ENCODE data around the gene PLA2G2F.

The PLA2G2F gene

DNA sequence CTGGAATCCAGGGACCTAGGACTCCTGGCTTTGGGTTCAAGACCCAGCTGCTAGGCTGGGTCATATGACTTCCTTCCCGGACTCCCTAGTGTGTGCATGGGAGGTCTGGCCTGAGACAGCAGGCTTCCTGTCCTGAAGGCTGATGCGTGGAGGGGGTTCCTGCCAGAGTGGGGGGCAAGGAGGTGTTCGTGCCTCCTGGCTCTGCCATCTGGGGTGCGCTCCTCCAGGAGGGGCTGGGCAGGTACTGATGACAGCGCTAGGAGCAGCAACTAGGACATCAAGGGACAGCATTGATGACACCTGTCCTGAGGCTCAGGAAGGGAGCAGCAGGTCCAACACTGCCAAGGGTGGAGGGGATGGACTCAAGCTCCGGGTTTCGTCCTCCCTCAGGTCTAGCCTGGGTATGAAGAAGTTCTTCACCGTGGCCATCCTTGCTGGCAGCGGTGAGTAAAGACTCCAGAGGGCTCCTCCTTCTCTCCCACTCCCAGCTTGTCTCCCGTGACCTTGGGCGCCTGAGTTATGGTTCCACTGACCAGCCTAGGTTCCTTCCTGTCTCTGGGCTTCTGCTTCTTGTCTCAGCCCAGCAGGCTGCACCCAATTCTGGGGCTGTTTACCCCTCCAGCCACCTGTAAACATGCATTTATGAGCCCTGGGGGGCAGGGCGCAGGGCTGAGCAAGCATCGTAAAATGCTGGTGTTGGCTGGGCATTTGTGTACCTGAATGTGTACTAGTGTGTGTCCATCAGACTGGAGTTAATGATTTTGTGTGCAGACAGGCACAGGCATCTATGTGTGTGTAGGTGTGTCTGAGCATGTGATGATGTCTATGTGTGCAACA, 871 bp downstream of the PLA2G2F start:
- Histone ChIP-seq H3K9me3 (no peaks in the 10 kb centered on the region), H3K36me3 (no peaks in the 10 kb centered on the region), H3K4me1 (ENCODE audit: control insufficient read depth in 1 of 2, insufficient read depth in 1 of 2, low read depth in 1 of 2, low read length in 1 of 2) (no peaks in the 10 kb centered on the region), H3K4me3 (ENCODE audit: low read depth in 1 of 2, low read length in 1 of 2) (no peak overlapping the region), H3K27me3 (no peaks in the 10 kb centered on the region), H3K27ac (no peak overlapping the region)
- TF ChIP-seq, protein P1, sequence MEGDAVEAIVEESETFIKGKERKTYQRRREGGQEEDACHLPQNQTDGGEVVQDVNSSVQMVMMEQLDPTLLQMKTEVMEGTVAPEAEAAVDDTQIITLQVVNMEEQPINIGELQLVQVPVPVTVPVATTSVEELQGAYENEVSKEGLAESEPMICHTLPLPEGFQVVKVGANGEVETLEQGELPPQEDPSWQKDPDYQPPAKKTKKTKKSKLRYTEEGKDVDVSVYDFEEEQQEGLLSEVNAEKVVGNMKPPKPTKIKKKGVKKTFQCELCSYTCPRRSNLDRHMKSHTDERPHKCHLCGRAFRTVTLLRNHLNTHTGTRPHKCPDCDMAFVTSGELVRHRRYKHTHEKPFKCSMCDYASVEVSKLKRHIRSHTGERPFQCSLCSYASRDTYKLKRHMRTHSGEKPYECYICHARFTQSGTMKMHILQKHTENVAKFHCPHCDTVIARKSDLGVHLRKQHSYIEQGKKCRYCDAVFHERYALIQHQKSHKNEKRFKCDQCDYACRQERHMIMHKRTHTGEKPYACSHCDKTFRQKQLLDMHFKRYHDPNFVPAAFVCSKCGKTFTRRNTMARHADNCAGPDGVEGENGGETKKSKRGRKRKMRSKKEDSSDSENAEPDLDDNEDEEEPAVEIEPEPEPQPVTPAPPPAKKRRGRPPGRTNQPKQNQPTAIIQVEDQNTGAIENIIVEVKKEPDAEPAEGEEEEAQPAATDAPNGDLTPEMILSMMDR (IDR thresholded peaks at IDR 0.05): no peak

DNA sequence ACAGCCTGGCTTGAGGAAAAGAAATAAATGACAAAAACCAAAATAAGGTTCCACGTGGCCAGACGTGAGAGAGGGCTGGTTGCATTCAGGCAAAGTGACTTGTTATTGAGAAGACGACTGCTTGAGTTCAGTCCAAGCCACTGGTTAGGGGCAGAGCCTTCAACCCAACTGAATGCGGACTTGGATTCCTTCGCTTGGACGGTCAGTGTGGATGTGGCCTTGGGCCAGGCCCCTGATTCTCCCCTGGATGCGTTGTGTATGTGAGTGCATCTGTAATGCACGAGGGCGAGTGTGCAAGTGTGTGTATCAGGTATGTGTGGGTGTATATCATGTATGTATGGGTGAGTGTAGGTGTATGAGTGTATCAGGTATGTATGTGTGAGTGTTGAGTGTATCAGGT, 1.9 kb downstream of the PLA2G2F start:
- no peaks in the 10 kb centered on the region for H3K36me3 ChIP-seq
- no peaks in the 10 kb centered on the region for H3K4me1 ChIP-seq (ENCODE audit: control insufficient read depth in 1 of 2, insufficient read depth in 1 of 2, low read depth in 1 of 2, low read length in 1 of 2)
- no peaks in the 10 kb centered on the region for H3K9me3 ChIP-seq
- TF ChIP-seq, protein P1 (IDR thresholded peaks at IDR 0.05): no peak
- H3K27ac ChIP-seq: no peak overlapping the region
- no peaks in the 10 kb centered on the region for H3K27me3 ChIP-seq
- H3K4me3 ChIP-seq (ENCODE audit: low read depth in 1 of 2, low read length in 1 of 2): no peak overlapping the region

DNA sequence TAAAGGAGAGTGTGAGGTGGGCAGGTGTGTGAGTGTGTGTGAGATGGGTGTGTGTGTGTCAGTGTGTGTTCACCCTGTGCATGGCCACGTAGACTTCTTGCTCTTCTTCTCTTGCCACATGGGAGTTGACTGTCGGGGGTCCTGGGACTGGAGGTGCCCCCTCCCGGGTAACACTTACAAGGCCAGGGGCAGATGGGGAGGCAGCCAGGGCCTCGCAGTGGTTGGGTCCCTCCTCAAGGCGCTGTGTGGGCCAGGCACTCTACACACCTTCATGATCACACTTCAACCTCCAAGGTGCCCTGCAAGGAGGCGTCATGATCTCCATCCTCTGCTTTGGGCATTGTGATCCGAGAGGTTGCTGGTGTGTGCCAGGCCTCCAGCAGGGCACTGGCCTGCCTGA, 2.3 kb downstream of the PLA2G2F start:
- Histone ChIP-seq H3K4me1 (ENCODE audit: control insufficient read depth in 1 of 2, insufficient read depth in 1 of 2, low read depth in 1 of 2, low read length in 1 of 2) (no peaks in the 10 kb centered on the region), H3K36me3 (no peaks in the 10 kb centered on the region), H3K4me3 (ENCODE audit: low read depth in 1 of 2, low read length in 1 of 2) (no peak overlapping the region), H3K9me3 (no peaks in the 10 kb centered on the region), H3K27ac (no peak overlapping the region), H3K27me3 (no peaks in the 10 kb centered on the region)
- TF ChIP-seq, protein P1 (IDR thresholded peaks at IDR 0.05): no peak

GRCh38 chr1:20142001-20142710, 3.0 kb downstream of the PLA2G2F start:
- Histone ChIP-seq H3K4me3 (ENCODE audit: low read depth in 1 of 2, low read length in 1 of 2) (no peak overlapping the region), H3K27me3 (no peaks in the 10 kb centered on the region), H3K27ac (no peak overlapping the region), H3K9me3 (no peaks in the 10 kb centered on the region), H3K4me1 (ENCODE audit: control insufficient read depth in 1 of 2, insufficient read depth in 1 of 2, low read depth in 1 of 2, low read length in 1 of 2) (no peaks in the 10 kb centered on the region), H3K36me3 (no peaks in the 10 kb centered on the region)
- TF ChIP-seq, protein P1 (IDR thresholded peaks at IDR 0.05): no peak

DNA sequence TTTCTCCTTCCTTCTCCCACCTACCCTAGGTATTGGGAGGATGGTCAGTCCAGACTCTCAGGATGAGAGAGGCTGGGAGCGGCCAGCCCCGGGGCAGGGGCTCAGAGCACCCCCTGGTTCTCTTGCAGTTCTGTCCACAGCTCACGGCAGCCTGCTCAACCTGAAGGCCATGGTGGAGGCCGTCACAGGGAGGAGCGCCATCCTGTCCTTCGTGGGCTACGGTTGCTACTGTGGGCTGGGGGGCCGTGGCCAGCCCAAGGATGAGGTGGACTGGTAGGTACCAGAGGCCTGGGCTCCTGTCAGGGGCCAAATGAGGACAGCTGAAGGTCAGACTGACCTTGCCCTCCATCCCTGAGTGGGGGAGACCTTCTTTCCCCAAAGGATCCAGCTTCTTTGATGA, 4.2 kb downstream of the PLA2G2F start:
- H3K4me3 ChIP-seq (ENCODE audit: low read depth in 1 of 2, low read length in 1 of 2): no peak overlapping the region
- no peaks in the 10 kb centered on the region for H3K27me3 ChIP-seq
- H3K36me3 ChIP-seq: no peaks in the 10 kb centered on the region
- no peaks in the 10 kb centered on the region for H3K9me3 ChIP-seq
- no peaks in the 10 kb centered on the region for H3K4me1 ChIP-seq (ENCODE audit: control insufficient read depth in 1 of 2, insufficient read depth in 1 of 2, low read depth in 1 of 2, low read length in 1 of 2)
- no peak overlapping the region for H3K27ac ChIP-seq
- TF ChIP-seq, protein P1 (IDR thresholded peaks at IDR 0.05): no peak

All from neutrophil (primary cell).